AG09319 (cell line): ENCODE measurements around the gene FOXP4.

Source experiments
- DNase-seq: peaks from one replicate; pipeline ENCODE4 v3.0.0-alpha.2; 2010; ENCODE audit warnings: low read depth; ENCODE audit errors: extremely low read depth
- TF ChIP-seq, protein P1 (sequence below): IDR thresholded peaks from 2 replicates; pipeline ENCODE4 v1.5.1; 2011; ENCODE audit warnings: low read depth, mild to moderate bottlenecking, inconsistent platforms, low read length, moderate library complexity

Gene FOXP4

GRCh38 chr6:41633056-41633634 is 87.0 kb downstream of the FOXP4 start:
- DNase-seq, result no peak
- TF ChIP-seq, protein P1, sequence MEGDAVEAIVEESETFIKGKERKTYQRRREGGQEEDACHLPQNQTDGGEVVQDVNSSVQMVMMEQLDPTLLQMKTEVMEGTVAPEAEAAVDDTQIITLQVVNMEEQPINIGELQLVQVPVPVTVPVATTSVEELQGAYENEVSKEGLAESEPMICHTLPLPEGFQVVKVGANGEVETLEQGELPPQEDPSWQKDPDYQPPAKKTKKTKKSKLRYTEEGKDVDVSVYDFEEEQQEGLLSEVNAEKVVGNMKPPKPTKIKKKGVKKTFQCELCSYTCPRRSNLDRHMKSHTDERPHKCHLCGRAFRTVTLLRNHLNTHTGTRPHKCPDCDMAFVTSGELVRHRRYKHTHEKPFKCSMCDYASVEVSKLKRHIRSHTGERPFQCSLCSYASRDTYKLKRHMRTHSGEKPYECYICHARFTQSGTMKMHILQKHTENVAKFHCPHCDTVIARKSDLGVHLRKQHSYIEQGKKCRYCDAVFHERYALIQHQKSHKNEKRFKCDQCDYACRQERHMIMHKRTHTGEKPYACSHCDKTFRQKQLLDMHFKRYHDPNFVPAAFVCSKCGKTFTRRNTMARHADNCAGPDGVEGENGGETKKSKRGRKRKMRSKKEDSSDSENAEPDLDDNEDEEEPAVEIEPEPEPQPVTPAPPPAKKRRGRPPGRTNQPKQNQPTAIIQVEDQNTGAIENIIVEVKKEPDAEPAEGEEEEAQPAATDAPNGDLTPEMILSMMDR, result no peak

- TF ChIP-seq, protein P1, result no peak
- DNase-seq, result no peak
These were observed 88.5 kb downstream of the FOXP4 start for GRCh38 chr6:41634657-41635056.

- TF ChIP-seq, protein P1, result no peak
- no peak for DNase-seq
These were observed 89.2 kb downstream of the FOXP4 start for GRCh38 chr6:41635365-41635764.

GRCh38 chr6:41636833-41637193 is 90.6 kb downstream of the FOXP4 start:
- TF ChIP-seq, protein P1, result no peak
- DNase-seq, result no peak

GRCh38 chr6:41637194-41638001 is 91.2 kb downstream of the FOXP4 start:
- DNase-seq, result no peak
- TF ChIP-seq, protein P1, result no peak

GRCh38 chr6:41638002-41638934 is 92.1 kb downstream of the FOXP4 start, which contains the start of gene MDFI:
Gene MDFI (plus strand): TSS chr6:41638468. CDS start chr6:41638750, 282 bp downstream.
- no peak for DNase-seq
- TF ChIP-seq, protein P1, result no peak
